ENCODE measurements around the gene CNTN4.

DNA sequence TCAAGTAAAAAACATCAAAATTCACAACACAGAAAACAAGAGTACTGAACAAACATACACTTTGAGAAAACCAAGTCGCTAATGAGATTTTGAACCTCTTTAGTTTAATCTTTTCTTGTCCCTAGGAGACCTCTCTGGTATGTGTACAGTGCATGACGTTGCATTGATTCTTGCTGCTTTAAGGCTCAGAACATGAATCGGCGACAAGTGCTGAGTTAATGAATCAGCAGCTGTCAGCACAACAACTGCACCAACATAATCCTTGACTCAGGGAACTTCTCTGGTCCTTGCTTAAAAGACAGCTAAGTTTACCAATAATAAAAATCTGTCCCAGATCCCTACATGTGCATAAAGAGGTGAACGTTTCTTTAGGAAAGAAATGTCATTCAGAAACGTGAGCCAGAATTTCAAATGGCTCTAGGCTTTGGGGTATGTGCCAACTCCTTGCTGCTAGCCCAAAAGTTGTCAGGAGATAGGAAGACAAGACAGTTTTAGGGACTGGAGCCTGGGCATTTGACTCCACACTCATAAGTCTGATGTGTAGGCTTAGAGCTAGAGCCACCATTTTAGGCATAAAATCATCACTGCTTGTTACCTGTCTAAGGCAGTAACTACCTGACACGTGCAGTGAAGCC is 924.6 kb downstream of the CNTN4 start:
- no peak for TF ChIP-seq FOXA1 (IDR thresholded peaks at IDR 0.05)
- TF ChIP-seq SP1 (IDR thresholded peaks at IDR 0.05): no peak
- TF ChIP-seq SUZ12 (IDR thresholded peaks at IDR 0.05): no peak
- no peak for TF ChIP-seq BHLHE40 (IDR thresholded peaks at IDR 0.05; ENCODE audit: borderline replicate concordance)
- no peak for TF ChIP-seq FOXM1 (IDR thresholded peaks at IDR 0.05; ENCODE audit: borderline replicate concordance)
- TF ChIP-seq NFRKB (IDR thresholded peaks at IDR 0.05): no peak
- TF ChIP-seq, protein P1, sequence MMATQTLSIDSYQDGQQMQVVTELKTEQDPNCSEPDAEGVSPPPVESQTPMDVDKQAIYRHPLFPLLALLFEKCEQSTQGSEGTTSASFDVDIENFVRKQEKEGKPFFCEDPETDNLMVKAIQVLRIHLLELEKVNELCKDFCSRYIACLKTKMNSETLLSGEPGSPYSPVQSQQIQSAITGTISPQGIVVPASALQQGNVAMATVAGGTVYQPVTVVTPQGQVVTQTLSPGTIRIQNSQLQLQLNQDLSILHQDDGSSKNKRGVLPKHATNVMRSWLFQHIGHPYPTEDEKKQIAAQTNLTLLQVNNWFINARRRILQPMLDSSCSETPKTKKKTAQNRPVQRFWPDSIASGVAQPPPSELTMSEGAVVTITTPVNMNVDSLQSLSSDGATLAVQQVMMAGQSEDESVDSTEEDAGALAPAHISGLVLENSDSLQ (IDR thresholded peaks at IDR 0.05): no peak
- no peak for TF ChIP-seq TARDBP (IDR thresholded peaks at IDR 0.05)
- TF ChIP-seq ARNT (IDR thresholded peaks at IDR 0.05): no peak
- TF ChIP-seq ZNF384 (IDR thresholded peaks at IDR 0.05): no peak
- no peak for TF ChIP-seq ELF4 (IDR thresholded peaks at IDR 0.05)
- TF ChIP-seq FOXK2 (IDR thresholded peaks at IDR 0.05): no peak
- no peak for TF ChIP-seq L3MBTL2 (conservative IDR thresholded peaks at IDR 0.05)

Measured in HEK293T (cell line).